K562 (cell line): ENCODE results near the gene USP48. TPM values are rescaled to one million over a fixed set of nuclear protein-coding genes. Genes with fewer than 3 reads are reported as not detected.

Experiments
- CEBPB ChIP-seq: fragments of 450-650 bp; IDR thresholded peaks from 2 replicates; pipeline ENCODE4 v1.6.1; 2016; ENCODE audit warnings: missing genetic modification characterization, missing compliant biosample characterization
- DDX20 ChIP-seq: fragments of 450-650 bp; IDR thresholded peaks from 2 replicates; pipeline ENCODE4 v1.6.1; 2016; ENCODE audit warnings: missing genetic modification characterization, low read depth, mild to moderate bottlenecking, missing compliant biosample characterization, moderate library complexity
- EHMT2 ChIP-seq: fragments of 450-650 bp; IDR thresholded peaks from 2 replicates; pipeline ENCODE4 v1.6.1; 2018; ENCODE audit warnings: antibody characterized with exemption
- EP300 ChIP-seq: IDR thresholded peaks from 2 replicates; pipeline ENCODE4 v1.6.1; 2012; ENCODE audit warnings: low read length, improper control_type of control experiment
- ESRRA ChIP-seq: fragments of 450-650 bp; IDR thresholded peaks from 2 replicates; pipeline ENCODE4 v1.6.1; 2014; ENCODE audit warnings: low read depth, mild to moderate bottlenecking, moderate library complexity, borderline replicate concordance
- FIP1L1 ChIP-seq: fragments of 200-400 bp; formaldehyde crosslinking; IDR thresholded peaks from 2 replicates; pipeline ENCODE4 v1.6.1; 2018; ENCODE audit warnings: mild to moderate bottlenecking, low read depth, low read length; ENCODE audit not compliant: poor library complexity, severe bottlenecking
- GABPB1 ChIP-seq: sonication (generic); formaldehyde crosslinking; IDR thresholded peaks from 2 replicates; pipeline ENCODE4 v1.8.0; 2022; ENCODE audit warnings: mild to moderate bottlenecking, missing genetic modification reagents
- GTF2E2 ChIP-seq: fragments of 200-800 bp; sonication (Bioruptor generic); IDR thresholded peaks from 2 replicates; pipeline ENCODE4 v1.6.1; 2016; ENCODE audit warnings: missing genetic modification characterization, missing compliant biosample characterization
- HMG20A ChIP-seq: fragments of 450-650 bp; formaldehyde crosslinking; conservative IDR thresholded peaks from 2 replicates; pipeline ENCODE4 v1.4.0; 2020; ENCODE audit warnings: mild to moderate bottlenecking, mixed read lengths
- ID3 ChIP-seq, 2 experiments: fragments of 250-450 bp in 1 of 2; fragments of 450-650 bp in 1 of 2; sonication (Bioruptor Pico) in 1 of 2; IDR thresholded peaks; 2 replicates each; pipeline versions ENCODE4 v1.6.1 to v1.8.0; 2016 to 2021; ENCODE audit warnings: mild to moderate bottlenecking in 2 of 2, moderate library complexity in 2 of 2, missing compliant biosample characterization in 1 of 2, missing genetic modification characterization in 1 of 2
- IRF2 ChIP-seq: sonication (generic); formaldehyde crosslinking; IDR thresholded peaks from 2 replicates; pipeline ENCODE4 v1.8.1; 2022; ENCODE audit warnings: mild to moderate bottlenecking, missing genetic modification reagents
- MEF2D ChIP-seq: conservative IDR thresholded peaks from 2 replicates; pipeline ENCODE4 v1.6.1; 2016; ENCODE audit warnings: low read depth, missing genetic modification characterization, missing compliant biosample characterization
- MTA1 ChIP-seq: fragments of 450-650 bp; IDR thresholded peaks from 2 replicates; pipeline ENCODE4 v1.6.1; 2017; ENCODE audit warnings: borderline replicate concordance
- NFE2L1 ChIP-seq: fragments of 450-650 bp; IDR thresholded peaks from 2 replicates; pipeline ENCODE4 v1.6.1; 2016; ENCODE audit warnings: missing genetic modification characterization, low read depth, mild to moderate bottlenecking, missing compliant biosample characterization, moderate library complexity, borderline replicate concordance
- NFIX ChIP-seq: fragments of 250-450 bp; sonication (Bioruptor Pico); IDR thresholded peaks from 2 replicates; pipeline ENCODE4 v1.4.0; 2020; ENCODE audit warnings: low read depth, mild to moderate bottlenecking, moderate library complexity
- NR2F6 ChIP-seq: fragments of 450-650 bp; formaldehyde crosslinking; IDR thresholded peaks from 2 replicates; pipeline ENCODE4 v1.4.0; 2020; ENCODE audit warnings: mild to moderate bottlenecking
- PTBP1 ChIP-seq: fragments of 200-400 bp; formaldehyde crosslinking; IDR thresholded peaks from 2 replicates; pipeline ENCODE4 v1.6.1; 2017; ENCODE audit warnings: low read depth, low read length
- TCF7L2 ChIP-seq: fragments of 150-350 bp; IDR thresholded peaks from 2 replicates; pipeline ENCODE4 v1.6.1; 2016; ENCODE audit warnings: low read depth, mild to moderate bottlenecking, low read length, moderate library complexity
- THRA ChIP-seq: fragments of 450-650 bp; IDR thresholded peaks from 2 replicates; pipeline ENCODE4 v1.6.1; 2017; ENCODE audit warnings: mild to moderate bottlenecking, moderate library complexity
- TRIM24 ChIP-seq, 2 experiments: fragments of 450-650 bp; IDR thresholded peaks; 2 replicates each; pipeline ENCODE4 v1.6.1; 2016
- TSC22D4 ChIP-seq: fragments of 450-650 bp; IDR thresholded peaks from 2 replicates; pipeline ENCODE4 v1.6.1; 2016; ENCODE audit warnings: missing genetic modification characterization, missing biosample characterization, control low read depth
- YBX1 ChIP-seq: fragments of 450-650 bp; IDR thresholded peaks from 2 replicates; pipeline ENCODE4 v1.7.1; 2016; ENCODE audit warnings: mild to moderate bottlenecking
- ZNF134 ChIP-seq: fragments of 250-450 bp; sonication (Bioruptor Pico); conservative IDR thresholded peaks from 2 replicates; pipeline ENCODE4 v1.4.0; 2020
- ZNF232 ChIP-seq: sonication (generic); formaldehyde crosslinking; IDR thresholded peaks from 2 replicates; pipeline ENCODE4 v1.8.0; 2022; ENCODE audit warnings: mild to moderate bottlenecking, missing genetic modification reagents
- ZNF668 ChIP-seq: fragments of 250-450 bp; sonication (Bioruptor Pico); IDR thresholded peaks from 2 replicates; pipeline ENCODE4 v1.8.0; 2022; ENCODE audit warnings: mild to moderate bottlenecking, inconsistent platforms
- polyA plus RNA-seq, 8 experiments: library from polyadenylated mRNA; depleted of rRNA in 4 of 8; stranded (reverse) in 5 of 8; unstranded in 3 of 8; fragments of >200 nt; fragmentation: Nextera tagmentation in 2 of 8; fragmentation: Illumina TruSeq in 1 of 8; extraction: Ambion mirVana in 2 of 8; extraction: Trizol in 1 of 8; gene quantifications; 2 replicates each; pipeline versions ENCODE4 v1.2.1 to v1.2.3, GENCODE V29; 2011 to 2014; ENCODE audit warnings: inconsistent platforms in 1 of 8, missing spikeins in 1 of 8
- total RNA-seq, 7 experiments: library from RNA; depleted of rRNA in 6 of 7; stranded (reverse); fragments of >200 nt in 6 of 7; fragmentation: Illumina TruSeq in 2 of 7; extraction: Trizol in 2 of 7; gene quantifications; 2 replicates each; pipeline versions ENCODE4 v1.2.1 to v1.2.3, GENCODE V29; 2011 to 2021; ENCODE audit warnings: low replicate concordance in 1 of 7

USP48 gene
- total and polyA plus RNA-seq, 9 of the 15 experiments (the other 6 are each of a cell fraction or from before 2014, with no cell fraction given): 23.3 to 123 (median 106) TPM

- TF ChIP-seq TCF7L2: no peak
- no peak for TF ChIP-seq ESRRA
- no peak for TF ChIP-seq ZNF134 (CRISPR knock-in tag)
- TF ChIP-seq IRF2 (CRISPR knock-in tag): no peak
- TF ChIP-seq YBX1: no peak
- TF ChIP-seq HMG20A (CRISPR knock-in tag): no peak
- no peak for TF ChIP-seq MEF2D (tag)
- peak; percentile 39; the same call in 1 of the 2 replicates for TF ChIP-seq EP300
- TF ChIP-seq FIP1L1: no peak
- TF ChIP-seq GTF2E2: no peak
- no peak for TF ChIP-seq ZNF668 (CRISPR knock-in tag)
- TF ChIP-seq PTBP1: no peak
- no peak for TF ChIP-seq THRA
- TF ChIP-seq CEBPB (tag): no peak
- TF ChIP-seq GABPB1 (CRISPR knock-in tag): peak; percentile 12; the same call in 1 of the 2 replicates
- TF ChIP-seq ID3 (CRISPR knock-in tag; IDR thresholded peaks at IDR 0.05): no peak
- TF ChIP-seq ID3 (tag; IDR thresholded peaks at IDR 0.05): no peak
- TF ChIP-seq ZNF232 (CRISPR knock-in tag): no peak
- no peak for TF ChIP-seq NFIX (CRISPR knock-in tag)
- no peak for TF ChIP-seq TRIM24 (IDR thresholded peaks at IDR 0.05)
- no peak for TF ChIP-seq TSC22D4 (tag)
- TF ChIP-seq MTA1: no peak
- TF ChIP-seq DDX20: no peak
- TF ChIP-seq EHMT2: no peak
- no peak for TF ChIP-seq NFE2L1
- TF ChIP-seq NR2F6 (CRISPR knock-in tag): no peak
Measured at GRCh38 chr1:21673277-21673780, 109.6 kb downstream of the USP48 start (continued).
